Measurements from ENCODE around the gene NFATC1. TPM values are rescaled to one million over a fixed set of nuclear protein-coding genes. Genes with fewer than 3 reads are reported as not detected.

The NFATC1 gene
- polyA plus RNA-seq, 1 donor from 2014 or later: 63.2 TPM

GRCh38 chr18:79520478-79521390 is 125.0 kb downstream of the NFATC1 start:
- Mint-ChIP-seq H3K27me3 (no peaks in the 10 kb centered on the region), H3K4me1 (peaks cover 37 to 49% (median 42%) of the 10 kb centered on the region in 3 donors), H3K4me3 (peak overlapping the region in 3 of 4 donors; percentile 65 to 80 (median 80)), H3K9me3 (no peaks in the 10 kb centered on the region), H3K36me3 (peaks cover 1% of the 10 kb centered on the region), H3K27ac (peak overlapping the region; percentile 33 to 91 (median 89))

GRCh38 chr18:79521416-79522205 is 125.9 kb downstream of the NFATC1 start:
- H3K36me3 Mint-ChIP-seq: peaks cover 1% of the 10 kb centered on the region
- peaks cover 29 to 44% (median 40%) of the 10 kb centered on the region in 3 donors for H3K4me1 Mint-ChIP-seq
- no peaks in the 10 kb centered on the region for H3K27me3 Mint-ChIP-seq
- H3K4me3 Mint-ChIP-seq: peak overlapping the region in 2 of 4 donors; percentile 55 to 58
- no peaks in the 10 kb centered on the region for H3K9me3 Mint-ChIP-seq
- peak overlapping the region in 2 of 3 donors; percentile 85 to 99 for H3K27ac Mint-ChIP-seq

GRCh38 chr18:79522451-79523205 is 126.9 kb downstream of the NFATC1 start:
- H3K9me3 Mint-ChIP-seq: no peaks in the 10 kb centered on the region
- H3K27ac Mint-ChIP-seq: peak overlapping the region; percentile 85 to 99 (median 95)
- H3K27me3 Mint-ChIP-seq: no peaks in the 10 kb centered on the region
- H3K4me3 Mint-ChIP-seq: peak overlapping the region; percentile 64 to 98 (median 84)
- H3K4me1 Mint-ChIP-seq: peaks cover 22 to 36% (median 33%) of the 10 kb centered on the region in 3 donors
- peaks cover 1% of the 10 kb centered on the region for H3K36me3 Mint-ChIP-seq

DNA sequence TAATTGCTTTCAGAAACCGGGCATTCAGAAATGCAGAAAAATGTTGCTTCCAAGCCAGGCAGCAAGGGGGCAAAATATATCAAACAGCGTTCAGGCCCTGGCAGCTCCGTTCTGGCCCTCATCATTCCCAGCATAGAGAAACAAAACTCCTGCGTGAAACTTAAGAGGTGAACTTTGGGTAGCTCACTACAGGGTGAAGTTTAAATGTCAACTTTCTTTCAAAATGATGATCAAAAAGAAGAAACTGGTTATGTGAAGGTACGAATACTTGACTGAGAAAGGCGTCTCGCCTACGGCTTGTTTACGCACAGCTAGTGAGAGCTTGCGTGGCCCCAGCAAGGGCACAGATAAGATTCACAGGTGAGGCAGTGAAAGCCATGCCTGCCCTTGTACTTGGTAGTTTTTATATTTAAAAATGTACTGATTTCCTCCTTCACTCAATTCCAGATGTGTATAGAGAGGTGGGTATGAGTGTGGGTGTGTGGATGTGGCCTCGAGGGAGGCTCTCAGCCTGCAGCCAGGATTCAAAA is 127.5 kb downstream of the NFATC1 start:
- H3K4me1 Mint-ChIP-seq: peaks cover 21 to 33% (median 31%) of the 10 kb centered on the region in 3 donors
- no peaks in the 10 kb centered on the region for H3K27me3 Mint-ChIP-seq
- no peaks in the 10 kb centered on the region for H3K9me3 Mint-ChIP-seq
- H3K27ac Mint-ChIP-seq: peak overlapping the region; percentile 85 to 99 (median 95)
- H3K4me3 Mint-ChIP-seq: peak overlapping the region; percentile 64 to 98 (median 84)
- peaks cover 1% of the 10 kb centered on the region for H3K36me3 Mint-ChIP-seq

- no peaks in the 10 kb centered on the region for H3K9me3 Mint-ChIP-seq
- H3K27ac Mint-ChIP-seq: peak overlapping the region; percentile 85 to 99 (median 95)
- H3K27me3 Mint-ChIP-seq: no peaks in the 10 kb centered on the region
- H3K36me3 Mint-ChIP-seq: peaks cover 4% of the 10 kb centered on the region
- H3K4me3 Mint-ChIP-seq: peak overlapping the region; percentile 64 to 98 (median 84)
- H3K4me1 Mint-ChIP-seq: peaks cover 25 to 35% (median 33%) of the 10 kb centered on the region in 3 donors
Measured at GRCh38 chr18:79523736-79524180, 128.0 kb downstream of the NFATC1 start.

DNA sequence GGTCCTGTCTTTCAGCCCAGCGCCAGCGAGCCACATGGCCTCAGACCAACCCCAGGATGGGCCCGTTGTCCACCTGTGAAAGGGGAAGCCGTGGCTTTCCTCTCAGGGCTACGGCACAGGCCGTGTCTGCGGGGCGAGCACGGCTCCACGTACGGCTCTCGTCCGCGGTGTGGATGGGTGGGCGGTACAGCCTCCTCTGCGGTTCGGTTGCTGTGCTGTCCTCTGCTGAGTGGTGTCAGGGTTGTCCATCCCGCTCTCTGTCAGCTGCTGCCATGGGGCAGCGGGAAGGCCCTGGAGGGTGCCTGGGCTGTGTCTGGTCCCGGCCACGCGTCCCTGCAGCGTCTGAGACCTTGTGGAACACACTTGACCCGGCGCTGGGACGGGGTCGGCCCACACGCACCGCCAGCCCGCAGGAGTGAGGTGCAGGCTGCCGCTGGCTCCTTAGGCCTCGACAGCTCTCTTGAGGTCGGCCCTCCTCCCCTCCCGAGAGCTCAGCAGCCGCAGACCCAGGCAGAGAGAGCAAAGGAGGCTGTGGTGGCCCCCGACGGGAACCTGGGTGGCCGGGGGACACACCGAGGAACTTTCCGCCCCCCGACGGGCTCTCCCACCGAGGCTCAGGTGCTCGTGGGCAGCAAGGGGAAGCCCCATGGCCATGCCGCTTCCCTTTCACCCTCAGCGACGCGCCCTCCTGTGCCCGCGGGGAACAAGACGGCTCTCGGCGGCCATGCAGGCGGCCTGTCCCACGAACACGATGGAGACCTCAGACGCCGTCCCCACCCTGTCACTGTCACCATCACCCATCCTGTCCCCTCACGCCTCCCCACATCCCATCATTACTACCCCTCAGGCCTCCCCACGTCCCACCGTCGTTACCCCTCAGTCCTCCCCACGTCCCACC is 128.7 kb downstream of the NFATC1 start:
- Mint-ChIP-seq H3K4me1 (peaks cover 28 to 35% (median 34%) of the 10 kb centered on the region in 3 donors), H3K9me3 (no peaks in the 10 kb centered on the region), H3K27ac (peak overlapping the region; percentile 85 to 99 (median 95)), H3K36me3 (peaks cover 7% of the 10 kb centered on the region), H3K27me3 (no peaks in the 10 kb centered on the region), H3K4me3 (peak overlapping the region; percentile 64 to 98 (median 84))

- peak overlapping the region in 2 of 3 donors; percentile 58 to 77 for H3K27ac Mint-ChIP-seq
- no peaks in the 10 kb centered on the region for H3K27me3 Mint-ChIP-seq
- peaks cover 24 to 26% (median 24%) of the 10 kb centered on the region in 3 donors for H3K4me1 Mint-ChIP-seq
- H3K9me3 Mint-ChIP-seq: no peaks in the 10 kb centered on the region
- H3K4me3 Mint-ChIP-seq: peak overlapping the region in 2 of 4 donors; percentile 12 to 19
- peaks cover 7% of the 10 kb centered on the region for H3K36me3 Mint-ChIP-seq
Measured at GRCh38 chr18:79525556-79526467, 130.1 kb downstream of the NFATC1 start.

- no peaks in the 10 kb centered on the region for H3K9me3 Mint-ChIP-seq
- peaks cover 7% of the 10 kb centered on the region for H3K36me3 Mint-ChIP-seq
- no peaks in the 10 kb centered on the region for H3K27me3 Mint-ChIP-seq
- H3K4me1 Mint-ChIP-seq: peaks cover 20 to 26% (median 24%) of the 10 kb centered on the region in 3 donors
- H3K27ac Mint-ChIP-seq: peak overlapping the region in 2 of 3 donors; percentile 58 to 77
- H3K4me3 Mint-ChIP-seq: peak overlapping the region in 1 of 4 donors; percentile 28
Measured at GRCh38 chr18:79526468-79527460, 131.0 kb downstream of the NFATC1 start.

- peak overlapping the region in 1 of 4 donors; percentile 79 for H3K4me3 Mint-ChIP-seq
- peaks cover 19 to 24% (median 21%) of the 10 kb centered on the region in 3 donors for H3K4me1 Mint-ChIP-seq
- H3K27ac Mint-ChIP-seq: peak overlapping the region in 2 of 3 donors; percentile 38 to 74
- peaks cover 7% of the 10 kb centered on the region for H3K36me3 Mint-ChIP-seq
- H3K9me3 Mint-ChIP-seq: no peaks in the 10 kb centered on the region
- no peaks in the 10 kb centered on the region for H3K27me3 Mint-ChIP-seq
Measured at GRCh38 chr18:79527656-79528315, 132.1 kb downstream of the NFATC1 start.

- no peaks in the 10 kb centered on the region for H3K27me3 Mint-ChIP-seq
- H3K27ac Mint-ChIP-seq: peak overlapping the region in 1 of 3 donors; percentile 38
- H3K36me3 Mint-ChIP-seq: peaks cover 7% of the 10 kb centered on the region
- no peaks in the 10 kb centered on the region for H3K9me3 Mint-ChIP-seq
- H3K4me1 Mint-ChIP-seq: peaks cover 14 to 19% (median 15%) of the 10 kb centered on the region in 3 donors
- H3K4me3 Mint-ChIP-seq: peak overlapping the region in 1 of 4 donors; percentile 79
Measured at GRCh38 chr18:79528316-79528695, 132.6 kb downstream of the NFATC1 start.

- Mint-ChIP-seq H3K27me3 (no peaks in the 10 kb centered on the region), H3K36me3 (peaks cover 6% of the 10 kb centered on the region), H3K9me3 (no peaks in the 10 kb centered on the region), H3K27ac (peak overlapping the region; percentile 23 to 57 (median 38)), H3K4me1 (peaks cover 9 to 13% (median 11%) of the 10 kb centered on the region in 3 donors), H3K4me3 (peak overlapping the region in 1 of 4 donors; percentile 4)
Measured at GRCh38 chr18:79528846-79529245, 133.1 kb downstream of the NFATC1 start.

All from IgD-negative memory B cell (primary cell).